ENCODE data around the gene NTMT1. TPM values are rescaled to one million over a fixed set of nuclear protein-coding genes. Genes with fewer than 3 reads are reported as not detected.

The NTMT1 gene
- total RNA-seq, 2 donors from 2014 or later, result 39.6 to 49.1 TPM

DNA sequence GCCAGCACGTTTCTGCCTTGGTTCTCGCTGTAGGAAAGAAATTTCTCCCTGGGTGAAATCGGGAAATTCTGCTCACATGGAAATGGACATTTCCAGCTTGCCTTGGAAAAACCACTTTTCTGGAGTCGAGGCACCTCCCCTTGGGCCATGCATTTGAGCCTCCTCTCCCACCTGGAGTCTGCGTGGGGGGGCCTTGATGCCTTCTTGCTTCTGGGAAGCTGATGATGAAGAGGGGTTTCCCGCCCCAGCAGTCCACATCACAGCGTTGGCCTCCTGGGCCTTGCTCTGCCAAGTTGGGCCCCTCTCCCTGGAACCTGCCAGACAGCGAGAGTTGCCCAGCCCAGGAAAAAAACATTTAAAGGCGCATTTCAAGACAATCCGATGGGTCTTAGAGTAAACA is 17.7 kb downstream of the NTMT1 start:
- Histone ChIP-seq H3K36me3 (ENCODE audit: control insufficient read depth, insufficient read depth, low read length) (peaks cover 10% of the 10 kb centered on the region), H3K9ac (ENCODE audit: extremely low read depth, low read length, poor library complexity, severe bottlenecking) (no peak overlapping the region), H3K4me1 (ENCODE audit: control insufficient read depth, insufficient read depth, low read length) (peaks cover 6% of the 10 kb centered on the region), H3K27me3 (ENCODE audit: control insufficient read depth, insufficient read depth, low read length, poor library complexity, severe bottlenecking) (no peaks in the 10 kb centered on the region), H3K4me3 (ENCODE audit: low read length) (no peak overlapping the region), H3K27ac (ENCODE audit: low read depth, low read length) (no peak overlapping the region), H3K9me3 (ENCODE audit: control insufficient read depth, low read length) (no peaks in the 10 kb centered on the region)
- no peak for DNase-seq
- no peak overlapping the region for H3K4me3 Mint-ChIP-seq
- H3K27me3 Mint-ChIP-seq (ENCODE audit: insufficient read depth), result no peaks in the 10 kb centered on the region
- no peaks in the 10 kb centered on the region for H3K9me3 Mint-ChIP-seq
- TF ChIP-seq, protein P1, sequence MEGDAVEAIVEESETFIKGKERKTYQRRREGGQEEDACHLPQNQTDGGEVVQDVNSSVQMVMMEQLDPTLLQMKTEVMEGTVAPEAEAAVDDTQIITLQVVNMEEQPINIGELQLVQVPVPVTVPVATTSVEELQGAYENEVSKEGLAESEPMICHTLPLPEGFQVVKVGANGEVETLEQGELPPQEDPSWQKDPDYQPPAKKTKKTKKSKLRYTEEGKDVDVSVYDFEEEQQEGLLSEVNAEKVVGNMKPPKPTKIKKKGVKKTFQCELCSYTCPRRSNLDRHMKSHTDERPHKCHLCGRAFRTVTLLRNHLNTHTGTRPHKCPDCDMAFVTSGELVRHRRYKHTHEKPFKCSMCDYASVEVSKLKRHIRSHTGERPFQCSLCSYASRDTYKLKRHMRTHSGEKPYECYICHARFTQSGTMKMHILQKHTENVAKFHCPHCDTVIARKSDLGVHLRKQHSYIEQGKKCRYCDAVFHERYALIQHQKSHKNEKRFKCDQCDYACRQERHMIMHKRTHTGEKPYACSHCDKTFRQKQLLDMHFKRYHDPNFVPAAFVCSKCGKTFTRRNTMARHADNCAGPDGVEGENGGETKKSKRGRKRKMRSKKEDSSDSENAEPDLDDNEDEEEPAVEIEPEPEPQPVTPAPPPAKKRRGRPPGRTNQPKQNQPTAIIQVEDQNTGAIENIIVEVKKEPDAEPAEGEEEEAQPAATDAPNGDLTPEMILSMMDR (conservative IDR thresholded peaks at IDR 0.05), result no peak
- no peaks in the 10 kb centered on the region for H3K36me3 Mint-ChIP-seq (ENCODE audit: low read depth)
- WGBS, 2 experiments (ENCODE audit: insufficient coverage in 1 of 2, insufficient read length in 1 of 2), result 92 to 96% methylated on average over 7 to 8 of the region's 10 CpGs
- H3K4me1 Mint-ChIP-seq, result peaks cover 10% of the 10 kb centered on the region
- no peak overlapping the region for H3K27ac Mint-ChIP-seq

DNA sequence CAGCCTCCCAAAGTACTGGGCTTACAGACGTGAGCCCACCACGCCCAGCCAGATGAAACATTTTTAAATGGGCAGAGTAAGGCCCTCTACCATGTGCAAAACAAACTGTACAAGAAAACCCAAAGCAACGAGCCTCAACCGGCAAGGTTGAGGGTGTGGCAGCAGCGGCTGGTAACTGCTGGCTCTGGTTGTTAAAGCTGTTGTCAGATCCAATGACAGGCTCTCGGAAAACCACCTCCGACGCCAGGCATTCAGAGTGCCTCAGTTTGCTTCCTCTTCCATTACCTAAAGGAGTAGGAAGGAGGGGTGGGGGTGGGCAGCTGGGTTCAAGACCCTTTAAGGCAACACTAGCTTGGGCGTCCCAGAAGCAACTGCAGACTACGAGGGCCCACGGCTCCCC is 18.4 kb downstream of the NTMT1 start:
- peaks cover 10% of the 10 kb centered on the region for H3K4me1 Mint-ChIP-seq
- WGBS, 2 experiments (ENCODE audit: insufficient coverage in 1 of 2, insufficient read length in 1 of 2), result 92 to 93% methylated on average over 9 to 11 of the region's 11 CpGs
- Histone ChIP-seq H3K27ac (ENCODE audit: low read depth, low read length) (no peak overlapping the region), H3K9me3 (ENCODE audit: control insufficient read depth, low read length) (no peaks in the 10 kb centered on the region), H3K4me1 (ENCODE audit: control insufficient read depth, insufficient read depth, low read length) (peaks cover 6% of the 10 kb centered on the region), H3K36me3 (ENCODE audit: control insufficient read depth, insufficient read depth, low read length) (peaks cover 3% of the 10 kb centered on the region), H3K9ac (ENCODE audit: extremely low read depth, low read length, poor library complexity, severe bottlenecking) (no peak overlapping the region), H3K4me3 (ENCODE audit: low read length) (no peak overlapping the region), H3K27me3 (ENCODE audit: control insufficient read depth, insufficient read depth, low read length, poor library complexity, severe bottlenecking) (no peaks in the 10 kb centered on the region)
- H3K9me3 Mint-ChIP-seq, result no peaks in the 10 kb centered on the region
- no peak overlapping the region for H3K27ac Mint-ChIP-seq
- no peaks in the 10 kb centered on the region for H3K36me3 Mint-ChIP-seq (ENCODE audit: low read depth)
- H3K4me3 Mint-ChIP-seq, result no peak overlapping the region
- no peaks in the 10 kb centered on the region for H3K27me3 Mint-ChIP-seq (ENCODE audit: insufficient read depth)
- no peak for DNase-seq
- TF ChIP-seq, protein P1 (conservative IDR thresholded peaks at IDR 0.05), result no peak

DNA sequence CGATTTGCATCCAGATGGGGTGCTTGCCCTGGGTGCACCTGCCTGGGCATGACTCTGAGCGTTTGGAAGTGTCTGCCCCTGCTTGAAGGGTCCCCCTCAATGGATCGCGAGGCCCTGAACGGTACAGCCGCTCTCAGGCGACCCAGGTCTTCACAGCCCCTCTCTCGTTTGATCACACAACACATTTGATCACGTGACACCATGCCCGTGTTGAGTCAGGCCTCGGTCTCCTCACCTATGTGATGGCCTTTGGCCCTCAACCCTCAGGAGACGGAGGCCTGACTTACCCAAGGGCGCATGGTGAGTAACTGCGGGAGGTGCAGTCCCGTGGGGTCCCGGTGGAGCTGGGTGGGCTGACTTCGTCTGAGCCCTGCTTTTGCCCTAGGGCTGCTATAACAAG is 18.9 kb downstream of the NTMT1 start:
- Histone ChIP-seq H3K4me1 (ENCODE audit: control insufficient read depth, insufficient read depth, low read length) (peaks cover 6% of the 10 kb centered on the region), H3K4me3 (ENCODE audit: low read length) (no peak overlapping the region), H3K36me3 (ENCODE audit: control insufficient read depth, insufficient read depth, low read length) (no peaks in the 10 kb centered on the region), H3K27ac (ENCODE audit: low read depth, low read length) (no peak overlapping the region), H3K9ac (ENCODE audit: extremely low read depth, low read length, poor library complexity, severe bottlenecking) (no peak overlapping the region), H3K9me3 (ENCODE audit: control insufficient read depth, low read length) (no peaks in the 10 kb centered on the region), H3K27me3 (ENCODE audit: control insufficient read depth, insufficient read depth, low read length, poor library complexity, severe bottlenecking) (no peaks in the 10 kb centered on the region)
- 88 to 90% methylated on average over 17 of the region's 17 CpGs for WGBS, 2 experiments (ENCODE audit: insufficient coverage in 1 of 2, insufficient read length in 1 of 2)
- no peaks in the 10 kb centered on the region for H3K27me3 Mint-ChIP-seq (ENCODE audit: insufficient read depth)
- TF ChIP-seq, protein P1 (conservative IDR thresholded peaks at IDR 0.05), result no peak
- no peaks in the 10 kb centered on the region for H3K36me3 Mint-ChIP-seq (ENCODE audit: low read depth)
- H3K4me1 Mint-ChIP-seq, result peaks cover 10% of the 10 kb centered on the region
- H3K9me3 Mint-ChIP-seq, result no peaks in the 10 kb centered on the region
- DNase-seq, result no peak
- H3K4me3 Mint-ChIP-seq, result no peak overlapping the region
- no peak overlapping the region for H3K27ac Mint-ChIP-seq
